Measurements from ENCODE around the gene BBX. TPM values are rescaled to one million over a fixed set of nuclear protein-coding genes. Genes with fewer than 3 reads are reported as not detected.

Gene BBX
- total RNA-seq, 4 donors from 2014 or later = 24.2 to 68.7 (median 38.0) TPM

DNA sequence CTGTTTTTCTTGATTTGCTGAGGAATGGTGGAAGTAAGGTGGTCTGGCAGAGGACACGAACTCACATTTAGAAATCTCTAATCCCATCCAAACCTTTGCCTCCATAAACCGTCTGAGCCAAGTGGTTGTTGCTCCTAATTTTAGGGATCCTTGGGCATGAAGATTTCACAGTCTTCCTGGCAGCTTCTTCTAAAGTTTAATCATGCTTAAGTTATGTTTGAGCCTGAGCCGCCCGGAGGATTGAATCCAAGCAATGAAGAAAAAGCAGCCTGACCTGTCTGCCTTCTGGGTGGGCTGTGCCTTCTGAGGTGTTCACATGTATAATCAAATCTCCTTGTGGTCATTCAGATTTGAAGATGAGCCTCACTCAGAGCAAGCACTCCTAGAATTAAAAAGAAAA, 319.1 kb downstream of the BBX start:
- Histone ChIP-seq H3K36me3 (no peaks in the 10 kb centered on the region), H3K9me3 (no peaks in the 10 kb centered on the region), H3K4me3 (no peak overlapping the region), H3K27me3 (no peaks in the 10 kb centered on the region), H3K4me1 (no peaks in the 10 kb centered on the region), H3K27ac (no peak overlapping the region)
- no peak for TF ChIP-seq POLR2A (IDR thresholded peaks at IDR 0.05)
- TF ChIP-seq POLR2AphosphoS5 (IDR thresholded peaks at IDR 0.05) = no peak
- no peak for TF ChIP-seq EP300 (IDR thresholded peaks at IDR 0.05)
- TF ChIP-seq, protein P1, sequence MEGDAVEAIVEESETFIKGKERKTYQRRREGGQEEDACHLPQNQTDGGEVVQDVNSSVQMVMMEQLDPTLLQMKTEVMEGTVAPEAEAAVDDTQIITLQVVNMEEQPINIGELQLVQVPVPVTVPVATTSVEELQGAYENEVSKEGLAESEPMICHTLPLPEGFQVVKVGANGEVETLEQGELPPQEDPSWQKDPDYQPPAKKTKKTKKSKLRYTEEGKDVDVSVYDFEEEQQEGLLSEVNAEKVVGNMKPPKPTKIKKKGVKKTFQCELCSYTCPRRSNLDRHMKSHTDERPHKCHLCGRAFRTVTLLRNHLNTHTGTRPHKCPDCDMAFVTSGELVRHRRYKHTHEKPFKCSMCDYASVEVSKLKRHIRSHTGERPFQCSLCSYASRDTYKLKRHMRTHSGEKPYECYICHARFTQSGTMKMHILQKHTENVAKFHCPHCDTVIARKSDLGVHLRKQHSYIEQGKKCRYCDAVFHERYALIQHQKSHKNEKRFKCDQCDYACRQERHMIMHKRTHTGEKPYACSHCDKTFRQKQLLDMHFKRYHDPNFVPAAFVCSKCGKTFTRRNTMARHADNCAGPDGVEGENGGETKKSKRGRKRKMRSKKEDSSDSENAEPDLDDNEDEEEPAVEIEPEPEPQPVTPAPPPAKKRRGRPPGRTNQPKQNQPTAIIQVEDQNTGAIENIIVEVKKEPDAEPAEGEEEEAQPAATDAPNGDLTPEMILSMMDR (IDR thresholded peaks at IDR 0.05) = no peak
- no peak for DNase-seq (ENCODE audit: low spot score in 2 of 2)
- WGBS = 43% methylated on average over 4 of the region's 4 CpGs

DNA sequence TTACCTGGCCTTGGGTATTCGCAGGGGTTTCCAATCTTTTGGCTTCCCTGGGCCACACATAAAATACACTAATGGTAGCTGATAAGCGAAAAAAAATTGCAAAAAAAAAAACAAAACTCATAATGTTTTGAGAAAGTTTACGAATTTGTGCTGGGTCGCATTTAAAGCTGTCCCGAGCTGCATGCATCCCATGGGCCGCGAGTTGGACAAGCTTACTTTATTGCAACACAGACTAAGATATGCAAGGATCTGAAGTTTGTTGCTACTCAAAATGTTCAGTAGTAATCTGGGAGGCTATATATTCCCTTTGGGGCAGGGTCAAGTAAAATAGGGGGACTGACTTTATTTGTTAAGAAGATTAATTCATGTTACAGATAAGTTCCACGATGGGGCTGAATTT, 320.2 kb downstream of the BBX start:
- H3K36me3 ChIP-seq = no peaks in the 10 kb centered on the region

DNA sequence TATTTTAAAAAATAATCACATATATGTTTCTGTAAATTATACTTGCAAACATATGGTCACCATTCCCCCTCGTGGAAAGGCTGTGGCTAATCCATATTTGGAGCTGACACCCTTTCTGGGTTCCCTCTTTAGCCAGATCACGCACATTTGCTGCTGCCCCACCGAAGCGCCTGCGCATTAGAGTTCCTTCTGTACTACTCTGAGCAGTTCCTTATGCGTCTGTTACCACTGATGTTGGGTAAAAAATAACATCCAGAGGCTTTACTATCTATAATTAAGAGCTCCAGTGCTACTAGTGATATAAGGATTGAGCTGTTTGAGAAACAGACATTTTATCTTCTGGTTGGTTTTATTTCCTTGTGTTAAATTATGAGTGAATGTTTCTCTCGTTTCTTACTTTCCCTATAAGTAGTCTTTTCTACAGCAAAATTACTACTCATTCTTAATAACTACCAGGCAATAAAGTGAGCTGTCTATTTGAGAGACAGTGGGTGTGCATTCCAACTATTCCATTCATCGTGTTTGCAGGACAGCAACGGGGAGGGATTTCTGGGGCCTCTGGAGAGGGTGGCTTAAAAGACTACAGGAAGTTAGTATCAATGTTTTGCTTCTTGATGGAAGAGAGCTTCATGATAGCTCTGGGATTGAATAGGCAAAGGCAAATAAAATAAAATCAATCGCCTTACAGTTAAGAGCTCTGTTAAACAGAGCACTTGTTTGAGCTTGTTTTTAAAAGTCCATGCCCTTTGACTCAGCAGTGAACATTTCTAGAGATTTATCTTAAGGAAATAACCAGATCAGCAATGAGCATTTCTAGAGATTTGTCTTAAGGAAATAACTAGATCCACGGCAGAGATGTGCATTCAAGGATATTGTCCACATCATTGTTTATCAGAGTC, 322.9 kb downstream of the BBX start:
- TF ChIP-seq, protein P1 (IDR thresholded peaks at IDR 0.05) = no peak
- TF ChIP-seq EP300 (IDR thresholded peaks at IDR 0.05) = no peak
- TF ChIP-seq POLR2A (IDR thresholded peaks at IDR 0.05) = no peak
- TF ChIP-seq POLR2AphosphoS5 (IDR thresholded peaks at IDR 0.05) = no peak
- Histone ChIP-seq H3K27ac (no peak overlapping the region), H3K4me1 (no peaks in the 10 kb centered on the region), H3K9me3 (no peaks in the 10 kb centered on the region), H3K36me3 (no peaks in the 10 kb centered on the region), H3K4me3 (no peak overlapping the region), H3K27me3 (no peaks in the 10 kb centered on the region)
- 54% methylated on average over 11 of the region's 11 CpGs for WGBS
- no peak for DNase-seq (ENCODE audit: low spot score in 2 of 2)

More for the DNA sequence above, 320.2 kb downstream of the BBX start:
- no peaks in the 10 kb centered on the region for H3K9me3 ChIP-seq
- TF ChIP-seq POLR2A (IDR thresholded peaks at IDR 0.05) (no peak), POLR2AphosphoS5 (IDR thresholded peaks at IDR 0.05) (no peak), EP300 (IDR thresholded peaks at IDR 0.05) (no peak)
- TF ChIP-seq, protein P1 (IDR thresholded peaks at IDR 0.05) = no peak
- no peak overlapping the region for H3K27ac ChIP-seq
- no peak for DNase-seq (ENCODE audit: low spot score in 2 of 2)
- H3K27me3 ChIP-seq = no peaks in the 10 kb centered on the region
- 93% methylated on average over 8 of the region's 8 CpGs for WGBS
- no peak overlapping the region for H3K4me3 ChIP-seq
- no peaks in the 10 kb centered on the region for H3K4me1 ChIP-seq

DNA sequence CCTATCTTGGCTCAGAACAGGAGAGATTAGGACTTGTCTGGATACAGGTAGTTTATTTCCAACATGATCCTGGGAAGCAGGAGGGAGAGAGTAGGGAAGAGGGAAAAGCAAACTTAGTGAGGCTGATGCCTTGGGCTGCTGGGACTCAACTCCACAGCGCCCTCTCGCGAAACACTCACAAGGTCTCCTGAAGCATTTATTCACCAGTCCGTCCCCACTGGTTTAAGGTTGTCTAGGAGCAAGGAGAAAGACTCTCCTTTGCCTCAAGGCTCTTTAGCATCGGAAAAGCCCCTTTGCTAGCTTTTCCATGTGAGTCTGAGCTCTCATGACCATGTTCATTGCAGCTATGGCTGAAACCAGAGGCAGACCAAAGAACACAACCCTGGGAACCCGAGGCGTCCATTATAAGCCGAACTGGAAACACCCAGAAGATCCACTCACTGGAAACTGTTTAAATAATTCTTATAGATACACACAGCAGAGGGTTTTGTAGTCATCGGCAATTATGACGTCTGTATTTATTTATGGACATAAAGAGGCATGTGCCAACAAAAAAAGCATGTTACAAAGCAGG, 323.6 kb downstream of the BBX start:
- H3K9me3 ChIP-seq = no peaks in the 10 kb centered on the region
- no peak overlapping the region for H3K4me3 ChIP-seq
- 46% methylated on average over 10 of the region's 10 CpGs for WGBS
- no peak overlapping the region for H3K27ac ChIP-seq
- H3K36me3 ChIP-seq = no peaks in the 10 kb centered on the region
- H3K4me1 ChIP-seq = no peaks in the 10 kb centered on the region
- TF ChIP-seq POLR2A (IDR thresholded peaks at IDR 0.05) (no peak), EP300 (IDR thresholded peaks at IDR 0.05) (no peak), POLR2AphosphoS5 (IDR thresholded peaks at IDR 0.05) (no peak)
- TF ChIP-seq, protein P1 (IDR thresholded peaks at IDR 0.05) = peak in 1 of 2 donors; percentile 39
- H3K27me3 ChIP-seq = no peaks in the 10 kb centered on the region
- DNase-seq (ENCODE audit: low spot score in 2 of 2) = no peak

DNA sequence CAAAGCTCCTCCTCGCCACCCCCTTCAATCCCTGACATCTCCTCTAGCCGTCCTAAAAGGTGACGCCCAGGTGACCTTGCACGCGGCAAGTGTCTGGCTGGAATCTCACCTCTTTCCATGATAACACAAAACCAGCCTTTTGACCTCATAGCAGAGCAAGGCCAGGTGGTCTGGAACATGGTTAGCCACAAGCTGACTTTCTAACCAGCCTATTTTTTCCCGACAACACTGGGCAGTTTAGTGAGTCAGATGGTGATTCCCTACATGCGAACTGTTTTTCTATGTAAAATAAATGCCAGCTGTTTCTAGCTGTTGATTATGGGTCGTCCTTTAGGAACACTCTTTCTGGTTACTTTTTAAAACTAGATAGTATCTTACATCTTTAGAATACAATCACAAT, 325.0 kb downstream of the BBX start:
- WGBS = 90% methylated on average over 8 of the region's 8 CpGs
- Histone ChIP-seq H3K27me3 (no peaks in the 10 kb centered on the region), H3K4me1 (no peaks in the 10 kb centered on the region), H3K36me3 (no peaks in the 10 kb centered on the region), H3K4me3 (no peak overlapping the region), H3K9me3 (no peaks in the 10 kb centered on the region), H3K27ac (no peak overlapping the region)
- DNase-seq (ENCODE audit: low spot score in 2 of 2) = no peak
- TF ChIP-seq POLR2AphosphoS5 (IDR thresholded peaks at IDR 0.05) (no peak), POLR2A (IDR thresholded peaks at IDR 0.05) (no peak), EP300 (IDR thresholded peaks at IDR 0.05) (no peak)
- TF ChIP-seq, protein P1 (IDR thresholded peaks at IDR 0.05) = no peak
